HEK293 (cell line): ENCODE data around the gene PPBP.

Experiments used
- CTCF ChIP-seq: fragments of 450-650 bp; formaldehyde crosslinking; IDR thresholded peaks from 2 replicates; pipeline ENCODE4 v1.5.1; 2016; ENCODE audit warnings: missing biosample characterization, missing genetic modification characterization
- REST ChIP-seq: fragments of 450-650 bp; formaldehyde crosslinking; IDR thresholded peaks from 2 replicates; pipeline ENCODE4 v1.5.1; 2016; ENCODE audit warnings: missing biosample characterization, missing genetic modification characterization
- ZNF747 ChIP-seq: fragments of 450-650 bp; formaldehyde crosslinking; IDR thresholded peaks from 2 replicates; pipeline ENCODE4 v1.5.1; 2016; ENCODE audit warnings: missing biosample characterization, missing genetic modification characterization

- no peak for TF ChIP-seq CTCF (tag by site-specific recombination)
- no peak for TF ChIP-seq ZNF747 (tag by site-specific recombination)
- no peak for TF ChIP-seq REST (tag by site-specific recombination)
Observed at GRCh38 chr4:73984736-73985527, 3.1 kb downstream of the PPBP start.
